ENCODE results near the gene METTL25. TPM values are rescaled to one million over a fixed set of nuclear protein-coding genes. Genes with fewer than 3 reads are reported as not detected.

METTL25 gene
- total RNA-seq, 4 donors from 2014 or later: 1.5 to 23.2 (median 12.2) TPM

GRCh38 chr12:82480606-82481005, 122.3 kb downstream of the METTL25 start:
- DNase-seq: no peak
- no peaks in the 10 kb centered on the region for H3K36me3 ChIP-seq
- 94 to 95% methylated on average over 3 of the region's 3 CpGs for WGBS, 2 donors (ENCODE audit: low coverage in 1 of 2)
- in situ Hi-C loops (cut with MboI; ENCODE audit: low pct_ligation_motif_present in 1 of 4, low pct_unique_long_range_greater_than_20kb in 1 of 4, low sequenced_read_pairs in 3 of 4): no loop called here
- no peak for TF ChIP-seq POLR2A (IDR thresholded peaks at IDR 0.05)
- TF ChIP-seq EP300 (IDR thresholded peaks at IDR 0.05; ENCODE audit: low read depth): no peak
- TF ChIP-seq CTCF (IDR thresholded peaks at IDR 0.05): no peak
- no peak for TF ChIP-seq POLR2AphosphoS5 (IDR thresholded peaks at IDR 0.05)
- H3K9me3 ChIP-seq: no peaks in the 10 kb centered on the region
- intact Hi-C loops (cut with DNase I; ENCODE audit: low total_unique reads): no loop called here
- no peaks in the 10 kb centered on the region for H3K27me3 ChIP-seq
- H3K27ac ChIP-seq: no peak overlapping the region
- no peaks in the 10 kb centered on the region for H3K4me1 ChIP-seq
- no peak overlapping the region for H3K4me3 ChIP-seq

GRCh38 chr12:82481954-82482353, 123.6 kb downstream of the METTL25 start:
- no peak overlapping the region for H3K27ac ChIP-seq
- TF ChIP-seq CTCF (IDR thresholded peaks at IDR 0.05): no peak
- no peak for TF ChIP-seq EP300 (IDR thresholded peaks at IDR 0.05; ENCODE audit: low read depth)
- TF ChIP-seq POLR2AphosphoS5 (IDR thresholded peaks at IDR 0.05): no peak
- no peak for TF ChIP-seq POLR2A (IDR thresholded peaks at IDR 0.05)
- 72 to 80% methylated on average over 2 of the region's 2 CpGs for WGBS, 2 donors (ENCODE audit: low coverage in 1 of 2)
- H3K9me3 ChIP-seq: no peaks in the 10 kb centered on the region
- no peak for DNase-seq
- H3K4me3 ChIP-seq: no peak overlapping the region
- in situ Hi-C loops (cut with MboI; ENCODE audit: low pct_ligation_motif_present in 1 of 4, low pct_unique_long_range_greater_than_20kb in 1 of 4, low sequenced_read_pairs in 3 of 4): no loop called here
- no peaks in the 10 kb centered on the region for H3K36me3 ChIP-seq
- H3K27me3 ChIP-seq: no peaks in the 10 kb centered on the region
- no peaks in the 10 kb centered on the region for H3K4me1 ChIP-seq
- intact Hi-C loops (cut with DNase I; ENCODE audit: low total_unique reads): no loop called here

- in situ Hi-C loops (cut with MboI; ENCODE audit: low pct_ligation_motif_present in 1 of 4, low pct_unique_long_range_greater_than_20kb in 1 of 4, low sequenced_read_pairs in 3 of 4) (no loop called here), intact Hi-C loops (cut with DNase I; ENCODE audit: low total_unique reads) (no loop called here)
- 71 to 81% methylated on average over 2 of the region's 2 CpGs for WGBS, 2 donors (ENCODE audit: low coverage in 1 of 2)
- Histone ChIP-seq H3K4me3 (no peak overlapping the region), H3K4me1 (no peaks in the 10 kb centered on the region), H3K27ac (no peak overlapping the region), H3K36me3 (no peaks in the 10 kb centered on the region), H3K27me3 (no peaks in the 10 kb centered on the region), H3K9me3 (no peaks in the 10 kb centered on the region)
- TF ChIP-seq POLR2AphosphoS5 (IDR thresholded peaks at IDR 0.05): no peak
- TF ChIP-seq CTCF (IDR thresholded peaks at IDR 0.05): no peak
- TF ChIP-seq EP300 (IDR thresholded peaks at IDR 0.05; ENCODE audit: low read depth): no peak
- TF ChIP-seq POLR2A (IDR thresholded peaks at IDR 0.05): no peak
- DNase-seq: no peak
Observed at GRCh38 chr12:82486524-82487235, 128.4 kb downstream of the METTL25 start.

- in situ Hi-C loops (cut with MboI; ENCODE audit: low pct_ligation_motif_present in 1 of 4, low pct_unique_long_range_greater_than_20kb in 1 of 4, low sequenced_read_pairs in 3 of 4) (no loop called here), intact Hi-C loops (cut with DNase I; ENCODE audit: low total_unique reads) (no loop called here)
- no peak for DNase-seq
- no peaks in the 10 kb centered on the region for H3K27me3 ChIP-seq
- no peak overlapping the region for H3K4me3 ChIP-seq
- no peaks in the 10 kb centered on the region for H3K36me3 ChIP-seq
- TF ChIP-seq EP300 (IDR thresholded peaks at IDR 0.05; ENCODE audit: low read depth) (no peak), POLR2A (IDR thresholded peaks at IDR 0.05) (no peak)
- H3K9me3 ChIP-seq: no peaks in the 10 kb centered on the region
- H3K27ac ChIP-seq: no peak overlapping the region
- no peaks in the 10 kb centered on the region for H3K4me1 ChIP-seq
- 44 to 47% methylated on average over 4 of the region's 4 CpGs for WGBS, 2 donors (ENCODE audit: low coverage in 1 of 2)
Observed at GRCh38 chr12:82504409-82504808, 146.1 kb downstream of the METTL25 start.

- in situ Hi-C loops (cut with MboI; ENCODE audit: low pct_ligation_motif_present in 1 of 4, low pct_unique_long_range_greater_than_20kb in 1 of 4, low sequenced_read_pairs in 3 of 4): no loop called here
- no peak overlapping the region for H3K4me3 ChIP-seq
- no peak for DNase-seq
Observed at GRCh38 chr12:82505150-82505549, 146.8 kb downstream of the METTL25 start.

More at GRCh38 chr12:82505150-82505549, 146.8 kb downstream of the METTL25 start:
- Histone ChIP-seq H3K27ac (no peak overlapping the region), H3K27me3 (no peaks in the 10 kb centered on the region), H3K4me1 (peaks cover 0 to 4% (median 0%) of the 10 kb centered on the region in 4 donors), H3K9me3 (no peaks in the 10 kb centered on the region), H3K36me3 (no peaks in the 10 kb centered on the region)
- 75 to 76% methylated on average over 3 of the region's 3 CpGs for WGBS, 2 donors (ENCODE audit: low coverage in 1 of 2)
- intact Hi-C loops (cut with DNase I; ENCODE audit: low total_unique reads): no loop called here
- TF ChIP-seq POLR2AphosphoS5 (IDR thresholded peaks at IDR 0.05) (no peak), EP300 (IDR thresholded peaks at IDR 0.05; ENCODE audit: low read depth) (no peak), POLR2A (IDR thresholded peaks at IDR 0.05) (no peak)
